A549 (cell line): Measurements from ENCODE around the gene TNP2. TPM values are rescaled to one million over a fixed set of nuclear protein-coding genes. Genes with fewer than 3 reads are reported as not detected.

Experiments
- ATAC-seq, 2 experiments: fragments of 200-7000 bp in 1 of 2; fragments of >200 bp in 1 of 2; cut with Nextera tagmentation in 1 of 2; cut with Tn5 transposase in 1 of 2; 3 replicates each; pipeline versions ENCODE4 v1.8.0 to v1.9.1; 2018 to 2020; ENCODE audit warnings: mild to moderate bottlenecking in 1 of 2, moderate library complexity in 1 of 2
- CTCF ChIA-PET: fragments of 300-600 bp; sonication (Branson Sonifier 250); formaldehyde crosslinking; extraction: SDS; loops from one replicate; lab custom pipeline; 2021; ENCODE audit warnings: antibody characterized with exemption, inconsistent platforms; lab: Yijun Ruan, JAX
- POLR2A ChIA-PET: fragments of 350-600 bp; formaldehyde crosslinking; extraction: SDS; loops from one replicate; lab custom pipeline; 2021; ENCODE audit warnings: antibody characterized with exemption, inconsistent platforms; lab: Yijun Ruan, JAX
- DNase-seq, 2 experiments: peaks; one replicate each; pipeline versions ENCODE4 v3.0.0 to v3.0.0-alpha.2; 2011 to 2016; ENCODE audit warnings: low read depth in 1 of 2, low spot score in 1 of 2
- FAIRE-seq: peaks from 2 replicates; lab custom pipeline; 2011; peaks lifted over from hg19 to GRCh38; lab: Jason Lieb, UNC
- H3K27ac ChIP-seq, 2 experiments: fragments of >200 bp; sonication (Bioruptor Twin); formaldehyde crosslinking; 3 replicates each; pipeline ENCODE4 v1.5.1; 2016 to 2017
- H3K4me1 ChIP-seq: fragments of >200 bp; sonication (Bioruptor Twin); formaldehyde crosslinking; 3 replicates; pipeline ENCODE4 v1.6.1; 2016
- H3K4me2 ChIP-seq: fragments of >200 bp; sonication (Bioruptor Twin); formaldehyde crosslinking; 3 replicates; pipeline ENCODE4 v1.6.1; 2016
- H3K4me3 ChIP-seq: fragments of >200 bp; sonication (Bioruptor Twin); formaldehyde crosslinking; 3 replicates; pipeline ENCODE4 v1.5.1; 2016
- H3K9me3 ChIP-seq: fragments of >200 bp; sonication (Bioruptor Twin); formaldehyde crosslinking; 3 replicates; pipeline ENCODE4 v1.6.1; 2016
- BHLHE40 ChIP-seq: IDR thresholded peaks from 2 replicates; pipeline ENCODE4 v1.6.1; 2012; ENCODE audit warnings: low read depth, low read length, inconsistent platforms
- CHD4 ChIP-seq: fragments of 200-600 bp; sonication (generic); IDR thresholded peaks from 2 replicates; pipeline ENCODE4 v1.6.1; 2016; ENCODE audit warnings: antibody characterized with exemption, mild to moderate bottlenecking, borderline replicate concordance
- EHF ChIP-seq: fragments of 250-450 bp; sonication (Bioruptor Pico); IDR thresholded peaks from 2 replicates; pipeline ENCODE4 v1.5.0; 2020; ENCODE audit warnings: mild to moderate bottlenecking
- EHMT2 ChIP-seq: fragments of 200-600 bp; sonication (generic); IDR thresholded peaks from 2 replicates; pipeline ENCODE4 v1.6.1; 2016; ENCODE audit warnings: antibody characterized with exemption, low read depth, mild to moderate bottlenecking, moderate library complexity
- FOSB ChIP-seq: fragments of 250-450 bp; sonication (Bioruptor Pico); IDR thresholded peaks from 2 replicates; pipeline ENCODE4 v1.5.0; 2020; ENCODE audit warnings: mild to moderate bottlenecking, moderate library complexity
- FOSL2 ChIP-seq, 2 experiments: fragments of 450-650 bp in 1 of 2; fragments of >200 bp in 1 of 2; sonication (Bioruptor Twin) in 1 of 2; formaldehyde crosslinking; IDR thresholded peaks; 2 replicates each; pipeline versions ENCODE4 v1.5.0 to v1.6.1; 2016 to 2020; ENCODE audit warnings: mild to moderate bottlenecking in 1 of 2, moderate library complexity in 1 of 2
- HOXB13 ChIP-seq: fragments of 250-450 bp; sonication (Bioruptor Pico); IDR thresholded peaks from 2 replicates; pipeline ENCODE4 v1.5.0; 2020; ENCODE audit warnings: low read depth, mild to moderate bottlenecking, moderate library complexity
- JUN ChIP-seq, 2 experiments: fragments of >200 bp; sonication (Bioruptor Twin); formaldehyde crosslinking; IDR thresholded peaks; 2 replicates in 1 of 2; 3 replicates in 1 of 2; pipeline ENCODE4 v1.6.1; 2016 to 2017
- KDM5A ChIP-seq: fragments of 200-600 bp; sonication (generic); IDR thresholded peaks from 2 replicates; pipeline ENCODE4 v1.6.1; 2016; ENCODE audit warnings: antibody characterized with exemption, mild to moderate bottlenecking
- MAFK ChIP-seq: fragments of 450-650 bp; IDR thresholded peaks from 2 replicates; pipeline ENCODE4 v1.6.1; 2014; ENCODE audit not compliant: partially characterized antibody
- POLR2A ChIP-seq: IDR thresholded peaks from 2 replicates; pipeline ENCODE4 v1.6.1; 2012; ENCODE audit warnings: mild to moderate bottlenecking, low read length
- RAD21 ChIP-seq, 2 experiments: fragments of >200 bp in 1 of 2; sonication (Bioruptor Twin) in 1 of 2; formaldehyde crosslinking in 1 of 2; IDR thresholded peaks in 1 of 2; conservative IDR thresholded peaks in 1 of 2; 2 replicates in 1 of 2; 3 replicates in 1 of 2; pipeline ENCODE4 v1.6.1; 2012 to 2018; ENCODE audit warnings: inconsistent platforms in 1 of 2
- RFX5 ChIP-seq: fragments of 450-650 bp; IDR thresholded peaks from 2 replicates; pipeline ENCODE4 v1.7.1; 2014; ENCODE audit warnings: antibody characterized with exemption, mild to moderate bottlenecking, moderate library complexity
- TFCP2L1 ChIP-seq: fragments of 250-450 bp; sonication (Bioruptor Pico); IDR thresholded peaks from 2 replicates; pipeline ENCODE4 v1.5.0; 2021; ENCODE audit warnings: mild to moderate bottlenecking
- ZC3H11A ChIP-seq: fragments of 450-650 bp; IDR thresholded peaks from 2 replicates; pipeline ENCODE4 v1.6.1; 2014; ENCODE audit warnings: antibody characterized with exemption, mild to moderate bottlenecking
- ZSCAN20 ChIP-seq: fragments of 250-450 bp; sonication (Bioruptor Pico); IDR thresholded peaks from 2 replicates; pipeline ENCODE4 v1.8.0; 2022; ENCODE audit warnings: mild to moderate bottlenecking, moderate library complexity
- WGBS: methylation state at CpG from one replicate; pipeline ENCODE4 v1.1.6; 2017; ENCODE audit errors: missing lambda C conversion rate; 5-methylcytosine and 5-hydroxymethylcytosine counted together
- polyA plus RNA-seq, 4 experiments: library from polyadenylated mRNA; depleted of rRNA in 3 of 4; stranded (reverse); fragments of >200 nt; fragmentation: RNase III in 1 of 4; extraction: RNeasy Plus Mini Kit Qiagen cat#74134 plus additional on column Dnase treatment in 1 of 4; gene quantifications; 2 replicates in 3 of 4; 3 replicates in 1 of 4; pipeline ENCODE4 v1.2.3, GENCODE V29; 2011 to 2017
- TF ChIP-seq, protein P1 (sequence below): fragments of >200 bp; sonication (Bioruptor Twin); formaldehyde crosslinking; IDR thresholded peaks from 3 replicates; pipeline ENCODE4 v1.6.1; 2016
- TF ChIP-seq, protein P2 (sequence below): fragments of 450-650 bp; IDR thresholded peaks from 2 replicates; pipeline ENCODE4 v1.6.1; 2014; ENCODE audit warnings: antibody characterized with exemption

The TNP2 gene
- polyA plus RNA-seq, 2 of the 4 experiments (the other 2 are of a cell fraction): not detected

DNA sequence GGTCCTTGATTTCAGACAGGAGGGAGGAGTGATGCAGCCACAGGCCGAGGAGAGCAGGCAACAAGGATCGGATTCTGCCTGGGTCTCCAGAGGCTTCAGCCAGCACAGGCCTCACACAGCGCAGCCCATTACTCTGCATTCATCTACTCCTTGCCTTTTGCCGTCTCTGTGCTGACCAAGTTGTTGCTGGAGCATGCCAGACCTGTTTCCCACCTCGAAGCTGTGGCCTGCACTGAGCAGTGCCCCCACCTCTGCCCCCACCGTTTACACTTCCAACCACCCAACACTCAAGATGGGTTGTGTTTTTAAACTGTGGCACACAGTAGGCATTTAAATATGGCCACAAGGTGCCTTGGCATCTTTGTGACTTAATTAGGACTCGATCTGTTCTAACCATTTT lies 5.8 kb upstream of the TNP2 start:
- CTCF ChIA-PET: interaction anchor here (1.1 to 4.3 kb wide), 2 partner anchors 17 to 311 kb away, joined by 3 to 20 read pairs; no protein-coding TSS in a partner anchor
- no peak for TF ChIP-seq BHLHE40
- 69% methylated on average over 7 of the region's 7 CpGs for WGBS
- Histone ChIP-seq H3K9me3 (no peaks in the 10 kb centered on the region), H3K4me1 (no peaks in the 10 kb centered on the region), H3K27ac (no peak overlapping the region), H3K4me2 (no peak overlapping the region), H3K4me3 (no peak overlapping the region)
- no peak for ATAC-seq
- POLR2A ChIA-PET: no interaction called here
- FAIRE-seq: no peak
- DNase-seq: no peak

DNA sequence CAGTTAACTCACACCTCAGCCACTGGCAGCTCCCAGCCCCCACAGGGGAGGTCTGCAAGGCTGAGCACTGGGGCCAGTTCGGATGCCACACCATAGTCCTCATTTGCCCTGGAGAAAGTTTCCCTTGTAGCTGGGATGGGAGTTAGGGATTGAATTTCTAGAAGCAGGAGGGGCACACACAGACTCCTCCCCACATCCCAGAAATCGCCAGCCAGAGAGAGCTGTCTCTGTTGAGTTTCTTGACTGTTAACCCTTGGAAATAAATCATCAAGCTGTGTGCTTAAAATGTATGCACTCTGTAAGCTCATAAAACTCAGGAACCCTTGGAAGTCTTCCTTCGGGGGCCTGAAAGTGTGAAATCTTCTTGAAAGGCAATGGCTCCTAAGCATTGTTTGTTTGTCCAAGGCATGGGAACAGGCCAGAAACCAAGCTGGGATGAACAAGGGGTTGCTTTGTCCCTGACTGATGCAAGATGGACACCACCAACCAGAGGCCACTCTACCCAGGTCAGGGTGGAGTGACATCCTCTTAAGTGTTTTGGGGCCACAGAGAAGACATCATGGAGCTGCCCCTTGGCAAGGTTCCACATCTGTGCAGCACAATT lies 4.7 kb upstream of the TNP2 start:
- CTCF ChIA-PET: interaction anchor here (4.3 to 9.1 kb wide), 2 partner anchors 17 to 310 kb away, joined by 20 to 66 read pairs; partner anchors contain the start of gene SOCS1

DNA sequence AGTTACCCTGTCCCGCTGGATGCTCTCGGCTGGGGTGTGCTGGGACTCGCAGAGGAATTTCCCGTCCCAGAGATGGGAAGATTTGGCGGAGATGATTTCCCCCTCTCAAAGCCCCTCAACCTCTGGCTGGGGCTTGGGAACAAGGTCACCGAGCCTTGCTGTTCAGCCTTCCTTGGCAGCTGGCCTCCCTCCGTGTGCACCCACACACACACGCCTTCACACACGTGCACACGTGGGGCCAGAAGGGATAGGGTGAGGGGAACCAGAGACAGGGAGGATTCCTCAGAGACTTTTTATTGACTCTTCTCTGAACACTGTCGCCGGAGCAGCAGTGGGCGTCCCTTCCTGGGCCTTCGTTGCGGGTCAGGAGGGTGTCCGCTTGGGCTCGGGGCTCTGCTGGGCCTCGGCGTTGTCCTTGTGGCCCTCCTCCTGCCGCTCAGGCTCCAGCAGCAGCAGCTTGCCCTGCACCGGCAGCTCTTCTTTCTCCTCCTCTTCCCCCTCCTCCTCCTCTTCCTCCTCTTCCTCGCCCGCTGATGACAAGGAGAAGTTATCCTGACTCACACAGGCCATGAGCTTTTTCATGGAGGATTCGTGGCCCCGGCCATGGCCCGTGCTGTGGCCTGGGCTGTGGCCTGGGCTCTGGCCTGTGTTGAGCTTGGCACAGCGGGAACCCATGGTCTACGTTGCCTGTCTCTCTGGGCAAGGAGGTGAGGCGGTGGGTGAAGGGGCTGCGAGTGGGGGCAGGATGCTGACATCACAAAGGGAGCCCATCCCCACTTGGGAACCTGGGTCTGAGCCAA lies 4.0 kb upstream of the TNP2 start, which contains the start of gene PRM3:
Gene PRM3, minus strand, starts transcription at position 709 of the 800 bp plus-strand sequence. Its CDS starts 34 bp downstream, at position 675.
- WGBS: 79% methylated on average over 28 of the region's 30 CpGs
- POLR2A ChIA-PET: interaction anchor here (0.9 kb wide), 1 partner anchor 17 kb away, joined by 3 read pairs; the partner anchor contains the start of gene SOCS1
- Histone ChIP-seq H3K27ac (no peak within 1 kb of the TSS), H3K4me3 (no peak within 1 kb of the TSS), H3K4me1 (no peaks in the 10 kb centered on the region), H3K4me2 (no peak within 1 kb of the TSS), H3K9me3 (no peaks in the 10 kb centered on the region)
- no peak for TF ChIP-seq CHD4
- TF ChIP-seq RAD21 (conservative IDR thresholded peaks at IDR 0.05 in 1 of 2, IDR thresholded peaks at IDR 0.05 in 1 of 2): no peak
- no peak for TF ChIP-seq JUN (IDR thresholded peaks at IDR 0.05)
- DNase-seq (no peak), FAIRE-seq (no peak), ATAC-seq (no peak; a peak in 1 of 6 replicates)
- CTCF ChIA-PET: interaction anchor here (4.3 to 9.1 kb wide), 2 partner anchors 17 to 309 kb away, joined by 20 to 66 read pairs; partner anchors contain the start of gene SOCS1

More for the DNA sequence above, 4.7 kb upstream of the TNP2 start:
- no peaks in the 10 kb centered on the region for H3K4me1 ChIP-seq
- peak in 1 of 2 experiments; percentile 16 for DNase-seq
- WGBS: 56% methylated on average over 3 of the region's 3 CpGs
- H3K4me2 ChIP-seq: no peak overlapping the region
- peak in 1 of 2 experiments; percentile 18; a peak in 1 of 6 replicates for ATAC-seq
- no peaks in the 10 kb centered on the region for H3K9me3 ChIP-seq
- no peak overlapping the region for H3K4me3 ChIP-seq
- POLR2A ChIA-PET: interaction anchor here (0.9 kb wide), 1 partner anchor 18 kb away, joined by 3 read pairs; the partner anchor contains the start of gene SOCS1
- TF ChIP-seq EHMT2 (no peak), EHF (no peak), MAFK (no peak), POLR2A (no peak), TFCP2L1 (CRISPR knock-in tag) (no peak), KDM5A (no peak), ZC3H11A (no peak), JUN (IDR thresholded peaks at IDR 0.05) (no peak), FOSL2 (IDR thresholded peaks at IDR 0.05) (no peak), FOSL2 (CRISPR knock-in tag; IDR thresholded peaks at IDR 0.05) (no peak)
- TF ChIP-seq, protein P1, sequence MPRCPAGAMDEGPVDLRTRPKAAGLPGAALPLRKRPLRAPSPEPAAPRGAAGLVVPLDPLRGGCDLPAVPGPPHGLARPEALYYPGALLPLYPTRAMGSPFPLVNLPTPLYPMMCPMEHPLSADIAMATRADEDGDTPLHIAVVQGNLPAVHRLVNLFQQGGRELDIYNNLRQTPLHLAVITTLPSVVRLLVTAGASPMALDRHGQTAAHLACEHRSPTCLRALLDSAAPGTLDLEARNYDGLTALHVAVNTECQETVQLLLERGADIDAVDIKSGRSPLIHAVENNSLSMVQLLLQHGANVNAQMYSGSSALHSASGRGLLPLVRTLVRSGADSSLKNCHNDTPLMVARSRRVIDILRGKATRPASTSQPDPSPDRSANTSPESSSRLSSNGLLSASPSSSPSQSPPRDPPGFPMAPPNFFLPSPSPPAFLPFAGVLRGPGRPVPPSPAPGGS: no peak
- FAIRE-seq: no peak
- H3K27ac ChIP-seq: no peak overlapping the region

DNA sequence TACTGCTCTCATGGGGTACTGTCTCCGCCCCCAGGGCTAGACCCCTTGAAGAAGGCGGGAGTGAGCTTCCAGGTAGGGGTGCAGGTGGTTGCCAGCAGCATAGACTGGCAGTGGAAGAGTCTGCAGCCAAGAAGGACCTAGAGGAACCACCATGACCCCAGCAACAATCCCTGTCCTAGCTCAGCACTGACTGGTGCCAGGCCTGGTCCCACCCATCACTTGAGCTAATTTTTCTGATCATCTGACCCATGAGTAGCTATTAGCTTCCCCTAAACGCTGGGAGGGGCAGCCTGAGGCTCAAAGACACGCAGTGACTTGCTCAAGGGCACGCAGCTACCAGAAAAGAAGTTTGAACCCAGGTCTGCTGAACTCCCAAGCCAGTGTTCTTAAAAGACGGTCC lies 3.4 kb upstream of the TNP2 start:
- 70% methylated on average over 4 of the region's 6 CpGs for WGBS
- no peak overlapping the region for H3K4me3 ChIP-seq
- H3K4me1 ChIP-seq: no peaks in the 10 kb centered on the region
- ChIA-PET CTCF (interaction anchor here (4.3 to 9.1 kb wide), 2 partner anchors 16 to 308 kb away, joined by 20 to 66 read pairs; partner anchors contain the start of gene SOCS1), POLR2A (no interaction called here)
- ATAC-seq: 0 out of 6 replicates have a peak, but pooled peaks of 1 of the 2 experiments have one; percentile 36
- no peaks in the 10 kb centered on the region for H3K9me3 ChIP-seq
- no peak for DNase-seq
- TF ChIP-seq RFX5 (no peak), FOSB (CRISPR knock-in tag) (no peak), ZSCAN20 (no peak), HOXB13 (no peak)
- TF ChIP-seq, protein P2, sequence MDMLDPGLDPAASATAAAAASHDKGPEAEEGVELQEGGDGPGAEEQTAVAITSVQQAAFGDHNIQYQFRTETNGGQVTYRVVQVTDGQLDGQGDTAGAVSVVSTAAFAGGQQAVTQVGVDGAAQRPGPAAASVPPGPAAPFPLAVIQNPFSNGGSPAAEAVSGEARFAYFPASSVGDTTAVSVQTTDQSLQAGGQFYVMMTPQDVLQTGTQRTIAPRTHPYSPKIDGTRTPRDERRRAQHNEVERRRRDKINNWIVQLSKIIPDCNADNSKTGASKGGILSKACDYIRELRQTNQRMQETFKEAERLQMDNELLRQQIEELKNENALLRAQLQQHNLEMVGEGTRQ: no peak
- no peak for FAIRE-seq
- no peak overlapping the region for H3K4me2 ChIP-seq
- no peak overlapping the region for H3K27ac ChIP-seq
